KMS-11 (cell line): ENCODE data around the gene SPATA3.
"Not testable (repeated sequence)": the region's sequence is repeated elsewhere in the genome, so short reads cannot be mapped to it uniquely, and the experiment has no call there.

Experiments
- H2AFZ ChIP-seq: fragments of 200-600 bp; sonication (generic); 2 replicates; pipeline ENCODE4 v1.6.1; 2016; ENCODE audit warnings: antibody characterized with exemption, mixed run types, low read depth
- H3K27ac ChIP-seq: fragments of 200-600 bp; sonication (generic); 2 replicates; pipeline ENCODE4 v1.6.1; 2016; ENCODE audit warnings: mild to moderate bottlenecking, mixed run types
- H3K27me3 ChIP-seq: fragments of 200-600 bp; sonication (generic); 2 replicates; pipeline ENCODE4 v1.6.1; 2017; ENCODE audit warnings: mild to moderate bottlenecking, low read depth, mixed run types, moderate library complexity; ENCODE audit not compliant: insufficient read depth
- H3K36me3 ChIP-seq: fragments of 200-600 bp; sonication (generic); 2 replicates; pipeline ENCODE4 v1.6.1; 2017; ENCODE audit warnings: mild to moderate bottlenecking, mixed run types; ENCODE audit not compliant: insufficient read depth
- H3K4me1 ChIP-seq: fragments of 200-600 bp; sonication (generic); 2 replicates; pipeline ENCODE4 v1.6.1; 2016; ENCODE audit warnings: mild to moderate bottlenecking, low read depth, mixed run types; ENCODE audit not compliant: poor library complexity, severe bottlenecking
- H3K4me2 ChIP-seq: fragments of 200-600 bp; sonication (generic); 2 replicates; pipeline ENCODE4 v1.7.0; 2016; ENCODE audit warnings: mild to moderate bottlenecking, mixed run types
- H3K4me3 ChIP-seq: fragments of 200-600 bp; sonication (generic); IDR thresholded peaks from 2 replicates; pipeline ENCODE4 v1.6.1; 2017; ENCODE audit warnings: low read depth, low read length, mixed read lengths; ENCODE audit not compliant: insufficient read depth
- H3K79me2 ChIP-seq: fragments of 200-600 bp; sonication (generic); 2 replicates; pipeline ENCODE4 v1.6.1; 2016; ENCODE audit warnings: low read depth, mixed run types; ENCODE audit not compliant: insufficient read depth
- H3K9ac ChIP-seq: fragments of 200-600 bp; sonication (generic); 2 replicates; pipeline ENCODE4 v1.6.1; 2016; ENCODE audit warnings: mild to moderate bottlenecking, mixed run types
- H4K20me1 ChIP-seq: fragments of 200-600 bp; sonication (generic); 2 replicates; pipeline ENCODE4 v1.6.1; 2016; ENCODE audit warnings: mild to moderate bottlenecking, mixed run types; ENCODE audit not compliant: insufficient read depth
- CTCF ChIP-seq: fragments of 200-600 bp; sonication (generic); conservative IDR thresholded peaks from 2 replicates; pipeline ENCODE4 v1.6.1; 2017; ENCODE audit warnings: low read depth, mild to moderate bottlenecking, antibody characterized with exemption, low read length, moderate library complexity, mixed read lengths

SPATA3 gene

GRCh38 chr2:231003186-231003585 lies 7.3 kb downstream of the SPATA3 start:
- H2AFZ ChIP-seq: no peak overlapping the region
- H3K4me1 ChIP-seq: no peaks in the 10 kb centered on the region
- H3K36me3 ChIP-seq: no peaks in the 10 kb centered on the region
- H3K9ac ChIP-seq: no peak overlapping the region
- H3K4me3 ChIP-seq: no peak overlapping the region
- no peak overlapping the region for H3K4me2 ChIP-seq
- H3K79me2 ChIP-seq: no peaks in the 10 kb centered on the region
- no peak for TF ChIP-seq CTCF
- no peak overlapping the region for H3K27ac ChIP-seq
- no peaks in the 10 kb centered on the region for H4K20me1 ChIP-seq
- H3K27me3 ChIP-seq: no peaks in the 10 kb centered on the region

- H3K27me3 ChIP-seq, H4K20me1 ChIP-seq, H3K9ac ChIP-seq, H3K79me2 ChIP-seq, H3K4me2 ChIP-seq, H3K4me1 ChIP-seq, H3K4me3 ChIP-seq, H3K36me3 ChIP-seq, H3K27ac ChIP-seq, H2AFZ ChIP-seq: not testable (repeated sequence)
These were observed 9.0 kb downstream of the SPATA3 start for GRCh38 chr2:231004930-231005329.

- Histone ChIP-seq H3K36me3 (no peaks in the 10 kb centered on the region), H3K27me3 (no peaks in the 10 kb centered on the region; the same call in 1 of the 2 replicates), H3K9ac (no peak overlapping the region), H3K79me2 (no peaks in the 10 kb centered on the region), H4K20me1 (no peaks in the 10 kb centered on the region), H3K4me2 (no peak overlapping the region), H3K4me1 (no peaks in the 10 kb centered on the region), H2AFZ (no peak overlapping the region), H3K27ac (no peak overlapping the region), H3K4me3 (no peak overlapping the region)
- TF ChIP-seq CTCF: no peak
These were observed 11.6 kb downstream of the SPATA3 start for GRCh38 chr2:231007286-231008098.

GRCh38 chr2:231008131-231008530 lies 12.2 kb downstream of the SPATA3 start:
- Histone ChIP-seq H3K4me1 (no peaks in the 10 kb centered on the region), H3K4me2 (no peak overlapping the region), H4K20me1 (no peaks in the 10 kb centered on the region), H3K27ac (no peak overlapping the region), H3K36me3 (no peaks in the 10 kb centered on the region), H3K79me2 (no peaks in the 10 kb centered on the region), H3K4me3 (no peak overlapping the region), H2AFZ (no peak overlapping the region), H3K27me3 (no peaks in the 10 kb centered on the region; the same call in 1 of the 2 replicates), H3K9ac (no peak overlapping the region)
- no peak for TF ChIP-seq CTCF

GRCh38 chr2:231009236-231009919 lies 13.5 kb downstream of the SPATA3 start:
- Histone ChIP-seq H3K27ac (no peak overlapping the region), H3K79me2 (no peaks in the 10 kb centered on the region), H3K36me3 (no peaks in the 10 kb centered on the region), H3K27me3 (no peaks in the 10 kb centered on the region; the same call in 1 of the 2 replicates), H3K9ac (no peak overlapping the region), H4K20me1 (no peaks in the 10 kb centered on the region), H3K4me3 (no peak overlapping the region), H3K4me2 (no peak overlapping the region), H2AFZ (no peak overlapping the region), H3K4me1 (no peaks in the 10 kb centered on the region)
- TF ChIP-seq CTCF: no peak
